ENCODE data around the gene AGMO.

The AGMO gene

GRCh38 chr7:15446722-15447121 is 115.1 kb downstream of the AGMO start:
- no peak for DNase-seq

- DNase-seq = no peak
Measured at GRCh38 chr7:15446280-15446679, 115.5 kb downstream of the AGMO start.

GRCh38 chr7:15441915-15442314 is 119.9 kb downstream of the AGMO start:
- no peak for DNase-seq

DNA sequence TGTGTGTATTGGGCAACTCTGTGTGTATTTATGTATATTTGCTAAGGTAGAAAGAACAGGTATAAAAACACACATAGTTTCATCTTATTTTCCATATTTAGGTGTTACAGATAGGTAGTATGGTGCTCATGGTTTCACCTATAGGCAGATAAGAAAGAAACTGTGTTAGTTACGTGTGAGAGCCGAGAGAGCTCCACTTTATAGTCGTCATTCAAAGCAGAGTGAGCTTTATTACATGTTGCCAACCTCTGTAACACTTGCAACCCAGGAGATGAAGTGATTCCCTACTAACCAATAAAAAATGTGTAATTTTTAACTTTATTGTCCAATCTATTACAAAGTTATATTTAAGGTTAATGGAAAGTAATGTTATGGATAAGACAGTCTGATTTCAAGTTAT is 121.3 kb downstream of the AGMO start:
- no peak for DNase-seq

DNA sequence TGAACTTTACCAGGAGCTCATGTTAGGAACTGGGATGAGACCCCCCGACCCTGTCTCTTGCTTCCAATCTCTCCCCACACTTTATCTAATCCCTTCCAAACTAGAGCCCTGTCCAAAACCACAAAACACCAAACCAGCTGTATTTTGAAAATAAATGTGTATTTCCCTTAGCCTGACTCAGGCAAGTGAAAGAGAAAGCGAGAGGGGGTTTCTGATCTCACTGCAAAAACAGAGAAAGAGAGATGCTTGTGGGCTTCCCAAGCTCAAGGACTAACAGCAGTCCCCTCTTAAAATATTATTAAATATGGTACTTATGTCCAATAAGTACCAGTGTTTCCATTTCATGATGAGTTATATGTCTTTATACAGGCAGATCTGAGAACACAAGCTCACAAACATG is 122.0 kb downstream of the AGMO start:
- no peak for DNase-seq

- DNase-seq = no peak
Measured at GRCh38 chr7:15433151-15433550, 128.7 kb downstream of the AGMO start.

DNA sequence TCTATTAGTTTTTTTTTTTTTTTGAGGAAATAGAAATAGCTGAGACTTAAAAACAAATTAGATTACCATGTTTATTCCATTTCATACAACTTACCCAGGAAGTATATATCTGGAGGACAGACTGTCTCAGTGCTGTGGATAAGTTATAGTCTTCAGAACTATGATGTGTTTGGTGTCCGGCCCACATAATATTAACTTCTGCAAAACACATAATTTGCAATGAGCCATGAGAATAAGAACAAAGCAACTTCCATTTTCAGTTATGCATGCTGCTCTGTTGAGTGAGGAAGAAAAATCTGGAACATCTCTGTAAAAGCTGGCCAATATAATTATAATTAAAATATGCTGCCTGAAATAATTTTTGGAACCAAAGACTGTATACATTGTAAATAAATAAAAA is 130.9 kb downstream of the AGMO start:
- no peak for DNase-seq

DNA sequence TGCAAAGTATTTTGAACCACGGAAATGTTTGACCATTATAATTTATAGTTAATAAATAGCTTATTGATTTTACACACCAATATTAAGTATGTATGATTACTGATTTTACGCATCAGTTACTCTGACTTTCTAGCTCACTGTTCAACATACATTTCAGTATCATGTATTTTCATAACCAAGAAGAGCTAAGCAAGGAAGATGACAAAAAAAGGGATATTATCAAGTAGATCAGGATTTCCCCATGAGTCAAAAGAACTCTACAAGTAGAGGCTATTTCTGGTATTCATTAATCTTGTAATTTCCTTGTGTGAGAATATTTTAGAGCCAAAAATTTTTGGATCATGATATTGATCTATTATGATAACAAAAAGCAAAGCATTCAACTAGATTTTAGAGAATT is 131.6 kb downstream of the AGMO start:
- DNase-seq = no peak

GRCh38 chr7:15424468-15424867 is 137.3 kb downstream of the AGMO start:
- no peak for DNase-seq

DNA sequence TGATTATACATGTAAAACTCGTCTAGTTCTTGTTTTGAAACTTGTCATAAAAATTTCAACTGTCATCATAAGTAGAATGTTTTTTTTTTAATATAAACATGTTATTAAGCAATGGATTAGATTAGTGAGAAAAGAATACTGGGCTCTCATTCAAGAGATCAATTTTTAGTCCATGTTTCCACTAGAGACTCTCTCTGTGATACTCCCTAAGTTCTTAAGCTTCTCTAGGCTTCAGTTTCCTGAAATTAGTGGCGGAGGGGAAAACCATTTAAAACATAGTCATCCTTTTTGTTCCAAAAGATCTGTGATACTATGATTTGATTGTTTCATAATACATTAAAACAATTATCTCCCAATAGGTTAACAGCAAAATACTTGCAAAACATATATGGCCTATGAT is 142.2 kb downstream of the AGMO start:
- no peak for DNase-seq

DNA sequence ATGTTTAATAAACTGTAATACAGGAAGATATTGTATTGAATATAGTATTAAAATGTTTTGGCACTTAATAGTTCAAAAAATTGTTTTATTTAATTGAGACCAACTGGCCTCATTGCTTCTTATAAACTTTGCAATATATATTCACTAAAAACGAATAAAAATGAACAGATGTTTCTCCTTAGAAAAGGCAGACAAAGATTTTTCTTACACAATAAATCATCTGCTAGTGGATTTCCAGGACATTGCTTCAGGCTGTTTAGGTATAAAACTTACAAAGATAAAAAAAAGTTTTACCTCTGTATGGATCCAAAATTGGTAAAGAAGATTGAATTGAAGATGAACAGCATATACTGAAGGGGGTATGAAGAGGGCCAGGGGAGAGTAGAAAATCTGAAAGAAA is 143.6 kb downstream of the AGMO start:
- no peak for DNase-seq

GRCh38 chr7:15417341-15417988 is 144.3 kb downstream of the AGMO start:
- no peak for DNase-seq

GRCh38 chr7:15411019-15411418 is 150.8 kb downstream of the AGMO start:
- no peak for DNase-seq

DNA sequence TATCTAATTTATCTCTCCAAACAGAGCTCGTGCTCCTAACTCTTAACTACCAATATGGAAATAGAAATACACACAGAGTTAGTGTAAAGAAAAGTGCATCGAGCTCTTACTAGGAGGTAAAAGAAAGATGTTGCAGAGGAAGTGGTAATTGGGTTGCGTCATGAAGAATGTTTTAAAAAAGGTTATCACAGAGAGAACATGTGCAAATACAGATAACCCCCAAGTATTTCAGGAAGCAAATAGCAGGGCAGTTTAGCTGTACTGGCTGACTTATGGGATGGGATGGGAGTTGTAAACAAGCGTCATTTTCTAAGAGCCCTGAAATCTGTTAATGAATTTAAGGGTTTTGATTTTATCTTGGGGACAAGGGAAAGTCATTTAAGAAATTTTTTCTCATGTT is 153.9 kb downstream of the AGMO start:
- peak; percentile 50 for DNase-seq

DNA sequence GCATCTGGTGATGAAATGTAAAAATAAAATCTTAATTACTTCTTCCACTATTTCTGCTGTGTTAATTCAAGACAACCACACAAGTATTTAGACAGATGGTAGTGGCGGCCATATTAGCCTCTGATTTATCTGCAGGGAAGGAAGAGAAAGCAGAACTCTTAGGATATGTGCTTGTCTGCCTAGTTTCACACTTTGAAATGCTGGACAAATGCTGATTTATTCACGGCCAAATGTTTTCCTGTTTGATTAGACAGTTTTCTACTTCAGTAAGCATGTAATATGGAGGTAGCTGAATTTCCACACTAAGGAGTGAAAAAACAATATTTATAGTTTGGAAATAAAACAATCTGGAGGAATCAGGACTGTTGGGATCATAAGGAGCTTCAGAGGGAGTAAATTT is 158.1 kb downstream of the AGMO start:
- no peak for DNase-seq

- DNase-seq = no peak
Measured at GRCh38 chr7:15403315-15403714, 158.5 kb downstream of the AGMO start.

DNA sequence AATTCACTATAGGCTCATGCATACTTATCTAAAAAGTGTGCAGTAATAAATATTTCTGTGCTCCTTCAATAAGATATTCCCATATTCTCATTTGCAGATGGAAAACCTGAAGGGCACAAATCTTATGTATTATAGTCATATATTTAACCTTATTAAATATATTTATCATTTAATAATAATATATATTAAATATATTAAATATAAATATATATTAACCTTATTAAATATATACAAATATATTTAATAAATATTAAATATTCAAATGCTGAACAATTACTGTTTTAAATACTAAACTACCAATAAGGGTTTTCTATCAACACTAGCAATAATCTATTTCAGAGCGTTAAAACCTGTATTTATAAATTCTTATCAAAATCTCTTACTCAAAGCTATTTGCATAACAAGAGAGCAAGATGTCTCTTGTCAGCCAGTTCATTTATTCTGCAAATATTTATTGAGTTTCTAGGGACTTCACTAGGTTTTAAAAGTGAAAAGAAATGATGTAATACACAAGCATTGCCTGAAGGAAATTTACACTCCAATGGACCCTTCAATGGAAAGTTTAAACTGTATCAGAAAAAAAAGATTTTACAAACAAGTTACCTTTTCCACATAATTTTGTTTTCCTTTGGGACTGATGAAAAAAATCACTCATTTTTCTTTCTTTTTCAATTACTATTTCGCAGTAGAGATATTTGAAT is 159.2 kb downstream of the AGMO start:
- DNase-seq = no peak

DNA sequence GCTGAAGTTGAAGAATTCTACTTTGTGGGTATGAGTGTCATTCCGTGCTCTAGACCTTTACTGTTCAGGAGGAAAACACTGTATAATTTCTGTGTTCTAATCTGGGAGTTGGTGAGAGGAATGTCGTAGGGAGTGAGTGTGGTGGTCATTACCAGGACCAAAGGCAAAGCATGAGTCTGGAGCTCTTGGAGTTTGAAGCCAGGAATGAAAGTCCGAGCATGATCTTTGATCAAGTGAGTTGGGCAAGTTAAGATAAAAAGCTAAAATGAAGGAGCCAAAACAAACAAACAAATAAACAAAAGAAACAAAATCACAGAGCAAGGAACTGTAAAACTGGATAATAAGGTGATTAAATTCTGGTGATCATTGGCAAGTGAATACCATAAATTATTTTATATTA is 161.4 kb downstream of the AGMO start:
- no peak for DNase-seq

DNA sequence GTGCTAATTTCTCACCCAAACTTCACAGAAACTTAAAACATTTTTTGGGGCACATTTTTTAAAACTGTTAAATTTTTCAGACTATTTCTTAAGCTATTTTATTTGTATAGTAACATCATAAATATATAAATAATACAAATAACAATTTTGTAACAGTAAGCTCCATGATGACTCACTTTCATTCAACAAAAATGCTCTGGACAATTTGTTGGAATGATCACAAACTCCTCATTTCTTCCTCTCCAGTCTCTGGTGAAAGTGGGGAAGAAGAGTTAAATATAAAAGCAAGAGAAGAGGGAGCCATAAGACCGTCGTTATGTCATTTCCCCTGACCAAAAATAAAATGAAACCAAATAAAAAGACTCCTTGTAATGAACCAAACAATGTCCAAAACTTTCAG is 162.4 kb downstream of the AGMO start:
- no peak for DNase-seq

- no peak for DNase-seq
Measured at GRCh38 chr7:15397922-15398760, 163.7 kb downstream of the AGMO start.

- DNase-seq = no peak
Measured at GRCh38 chr7:15397159-15397550, 164.7 kb downstream of the AGMO start.

DNA sequence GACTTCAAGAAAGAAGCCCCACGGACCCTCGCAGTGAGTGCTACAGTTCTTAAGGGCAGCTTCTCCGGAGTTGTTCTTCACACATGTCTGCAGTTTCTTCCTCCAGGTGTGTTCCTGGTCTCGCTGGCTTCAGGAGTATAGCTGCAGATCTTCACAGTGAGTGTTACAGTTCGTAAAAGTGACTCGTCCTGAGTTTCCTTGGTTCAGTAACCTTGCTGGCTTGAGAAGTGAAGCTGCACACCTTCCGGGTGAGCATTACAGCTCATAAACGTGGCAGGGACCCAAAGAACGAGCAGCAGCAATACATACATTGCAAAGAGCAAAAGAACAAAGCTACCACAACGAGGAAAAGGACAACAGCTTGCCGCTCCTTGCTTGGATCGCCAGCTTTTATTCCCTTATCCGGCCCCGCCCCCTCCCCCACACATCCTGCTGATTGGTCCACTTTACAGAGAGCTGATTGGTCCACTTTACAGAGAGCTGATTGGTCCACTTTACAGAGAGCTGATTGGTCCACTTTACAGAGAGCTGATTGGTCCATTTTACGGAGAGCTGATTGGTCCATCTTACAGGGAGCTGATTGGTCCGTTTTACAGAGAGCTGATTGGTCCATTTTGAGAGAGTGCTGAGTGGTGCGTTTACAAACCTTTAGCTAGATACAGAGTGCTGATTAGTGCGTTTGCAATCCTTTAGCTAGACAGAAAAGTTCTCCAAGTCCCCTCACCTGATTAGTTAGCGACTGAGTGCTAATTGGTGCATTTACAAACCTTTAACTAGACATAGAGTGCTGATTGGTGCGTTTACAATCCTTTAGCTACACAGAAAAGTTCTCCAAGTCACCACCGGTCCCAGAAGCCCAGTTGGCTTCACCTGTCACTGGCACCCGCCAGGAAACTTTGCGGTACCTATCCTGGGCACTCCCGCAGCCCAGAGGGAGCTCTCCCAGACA is 165.3 kb downstream of the AGMO start:
- no peak for DNase-seq

- no peak for DNase-seq
Measured at GRCh38 chr7:15389073-15389472, 172.7 kb downstream of the AGMO start.

All from hematopoietic multipotent progenitor cell treated with erythropoietin and hydrocortisone succinate and interleukin-3 and kit ligand, for 8 days (in vitro differentiated cells).